EL (cell line): Measurements from ENCODE around the gene RAD18.

Experiments used
- DNase-seq: peaks from one replicate; pipeline ENCODE4 v3.0.0-alpha.2; 2016

The RAD18 gene

DNA sequence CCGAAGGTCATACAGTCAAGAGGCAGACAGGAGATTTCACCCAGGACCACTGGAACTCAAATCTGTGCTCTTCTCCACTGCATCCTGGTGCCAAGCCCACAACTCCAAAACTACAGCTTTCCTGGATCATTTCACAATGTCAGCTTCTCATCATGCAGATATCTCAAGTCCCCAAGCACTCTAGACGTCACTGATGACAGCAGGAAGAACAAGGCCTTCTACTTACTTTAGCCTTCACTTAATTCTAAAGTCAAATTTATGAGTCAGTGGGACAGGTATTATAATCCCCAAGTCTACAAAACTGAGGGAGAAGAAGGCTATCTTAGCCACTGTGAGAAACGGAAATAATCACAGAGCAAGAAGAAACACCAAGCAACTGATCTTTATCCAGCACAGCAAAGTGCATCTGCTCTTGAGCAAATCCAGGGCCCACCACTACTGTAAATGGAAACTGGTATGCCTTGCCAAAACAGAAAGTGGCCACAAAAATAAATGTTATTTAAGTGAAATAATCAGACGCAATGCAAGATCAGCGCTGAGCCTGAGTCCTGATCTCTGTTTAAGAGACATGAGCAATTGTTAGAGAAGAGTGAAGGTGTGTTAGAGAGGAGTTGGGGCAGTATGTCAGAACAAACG is 928 bp downstream of the RAD18 start:
- peak; percentile 31 for DNase-seq

GRCh38 chr3:8959668-8960067 is 3.6 kb downstream of the RAD18 start:
- DNase-seq = no peak

GRCh38 chr3:8954938-8955763 is 8.1 kb downstream of the RAD18 start:
- DNase-seq = peak; percentile 79

DNA sequence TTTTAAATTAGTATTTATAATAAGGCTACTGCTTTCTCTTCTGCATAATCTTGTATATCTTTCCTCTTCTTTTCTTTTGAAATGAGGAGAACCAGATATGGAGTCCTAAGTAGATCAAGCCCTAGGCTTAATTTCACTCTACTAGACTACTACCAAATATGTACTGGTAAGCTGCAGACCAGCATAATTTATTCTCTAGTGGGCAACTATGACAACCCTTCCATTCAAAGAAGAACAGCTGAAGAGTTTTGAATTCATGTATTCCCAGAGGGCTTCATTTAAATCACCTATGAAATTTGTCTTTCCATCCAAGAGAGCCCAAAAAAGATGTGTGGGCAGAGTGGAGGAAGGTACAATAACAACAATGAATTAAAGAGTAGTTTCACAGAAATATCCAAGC is 10.0 kb downstream of the RAD18 start:
- DNase-seq = no peak

- DNase-seq = peak; percentile 19
Observed at GRCh38 chr3:8952130-8952529, 11.1 kb downstream of the RAD18 start.

GRCh38 chr3:8945890-8946600 is 17.2 kb downstream of the RAD18 start:
- no peak for DNase-seq

DNA sequence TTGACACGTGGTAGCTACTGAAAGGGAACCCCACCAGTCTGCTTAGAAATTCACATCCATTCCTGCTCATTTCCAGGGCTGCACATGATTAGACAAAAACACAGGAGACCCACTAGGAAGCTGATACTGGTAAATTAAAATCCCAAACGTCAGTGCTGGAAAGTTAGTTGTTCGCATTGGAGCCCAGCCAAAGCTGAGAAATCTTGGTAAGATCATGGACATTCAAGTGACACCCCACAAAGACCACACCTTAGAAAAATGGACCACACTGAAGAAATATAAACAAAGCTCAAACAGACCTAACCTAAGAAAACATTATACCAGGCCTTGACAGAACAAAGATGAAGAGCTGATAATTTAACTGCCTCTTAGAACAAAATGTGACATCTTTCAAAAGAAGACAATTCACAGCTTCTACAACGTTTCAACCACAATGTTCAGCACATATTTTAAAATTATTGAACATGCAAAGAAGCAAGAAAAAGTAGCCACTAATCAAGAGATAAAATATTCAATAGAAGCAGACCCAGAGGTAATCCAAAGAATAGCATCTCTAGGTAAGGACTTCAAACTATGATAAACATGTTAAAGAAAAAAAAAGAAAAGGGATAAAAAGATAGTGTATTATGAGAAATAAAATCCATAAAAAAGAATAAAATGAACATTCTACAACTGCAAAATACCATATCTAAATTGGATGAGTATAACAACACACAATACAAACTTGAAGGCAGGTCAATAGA is 20.4 kb downstream of the RAD18 start:
- no peak for DNase-seq

- DNase-seq = no peak
Observed at GRCh38 chr3:8942115-8942514, 21.2 kb downstream of the RAD18 start.

DNA sequence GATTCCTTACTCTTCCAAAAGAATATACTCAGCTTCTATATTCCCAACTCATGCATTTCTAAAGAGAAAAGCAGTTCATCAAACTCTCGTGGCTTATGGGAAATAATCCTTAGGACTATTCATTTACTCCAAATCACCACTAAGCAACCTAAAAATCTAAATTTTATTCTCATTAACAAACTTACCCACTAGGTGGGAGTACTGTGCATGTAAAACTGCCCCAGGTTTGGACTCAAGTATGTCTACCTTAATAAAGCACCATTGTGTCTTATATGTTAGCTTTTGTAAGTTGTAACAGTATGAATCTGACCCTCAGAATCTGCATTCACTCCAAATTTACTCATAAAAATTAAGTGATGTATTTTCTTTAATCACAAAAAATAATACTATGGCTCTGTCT is 25.3 kb downstream of the RAD18 start:
- DNase-seq = peak; percentile 61

DNA sequence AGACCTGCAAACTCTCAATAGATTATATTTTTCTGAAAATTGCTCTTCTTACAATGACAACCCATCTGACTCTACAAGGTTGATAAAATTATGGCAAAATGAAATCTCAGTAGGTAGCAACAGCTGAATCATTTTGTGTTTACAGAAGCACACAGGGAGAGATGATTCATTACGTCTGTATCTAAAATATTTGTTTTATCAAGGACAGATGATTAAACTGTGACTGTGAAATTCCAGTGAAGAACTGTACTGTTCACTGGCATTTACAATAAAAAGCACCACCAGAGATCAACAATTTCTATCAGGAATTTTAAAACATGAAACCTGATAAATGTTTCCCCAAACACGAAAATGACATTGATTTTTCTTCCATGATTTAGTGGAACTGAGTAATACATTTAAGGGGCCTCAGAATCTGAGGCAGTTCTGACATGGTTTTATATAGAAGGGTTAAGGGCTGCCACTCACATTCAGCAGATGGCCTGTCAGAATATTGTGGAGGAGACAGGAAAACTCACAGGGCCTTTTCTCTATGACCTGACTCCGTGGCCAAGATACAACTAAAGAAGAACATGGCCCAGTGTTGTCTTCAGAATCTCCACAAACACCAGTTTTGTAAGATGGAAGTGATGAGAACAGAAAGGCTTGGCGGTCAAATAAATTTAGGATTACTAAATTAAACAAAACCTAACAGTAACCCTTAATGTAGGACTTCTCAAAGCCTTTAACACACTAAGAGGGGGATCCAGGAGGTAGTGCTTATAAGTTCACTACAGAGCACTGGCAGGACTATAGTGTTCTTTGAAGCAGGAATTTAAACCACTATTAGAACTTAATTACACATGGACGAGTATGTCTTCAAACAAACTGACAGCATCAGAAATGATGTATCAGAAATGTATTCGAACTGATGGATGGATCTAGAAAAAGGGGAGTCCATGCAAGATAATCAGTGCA is 25.9 kb downstream of the RAD18 start:
- DNase-seq = peak; percentile 88

DNA sequence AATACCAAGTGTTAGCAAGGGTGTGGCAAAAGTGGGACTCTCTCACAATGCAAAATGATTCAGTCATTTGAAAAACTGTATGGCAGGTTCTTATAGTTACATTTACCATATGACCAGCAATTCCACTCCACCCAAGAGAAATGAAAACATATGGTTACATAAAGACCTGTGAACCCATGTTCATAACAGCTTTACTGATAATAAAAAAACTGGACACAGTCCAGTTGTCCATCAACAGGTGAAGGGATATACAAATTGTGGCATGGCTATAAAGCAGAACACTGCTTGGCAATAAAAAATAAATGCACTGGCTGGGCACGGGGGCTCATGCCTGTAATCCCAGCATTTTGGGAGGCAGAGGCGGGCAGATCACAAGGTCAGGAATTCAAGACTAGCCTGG is 30.8 kb downstream of the RAD18 start:
- DNase-seq = no peak

GRCh38 chr3:8931342-8931741 is 31.9 kb downstream of the RAD18 start:
- peak; percentile 8 for DNase-seq

DNA sequence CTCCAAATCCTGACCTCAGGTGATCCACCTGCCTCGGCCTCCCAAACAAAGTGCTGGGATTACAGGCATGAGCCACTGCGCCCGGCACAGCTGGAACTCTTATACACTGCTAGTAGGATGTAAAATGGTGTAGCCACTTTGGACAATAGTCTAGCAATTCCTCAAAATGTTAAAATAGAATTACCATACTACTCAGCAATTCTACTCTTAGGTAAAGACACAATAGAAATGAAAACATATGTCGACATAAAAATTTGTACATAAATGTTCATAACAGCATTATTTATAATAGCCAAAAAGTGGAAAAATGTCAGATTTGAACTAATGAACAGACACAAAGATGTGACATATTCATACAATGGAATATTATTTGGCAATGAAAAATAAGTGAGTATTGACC is 33.4 kb downstream of the RAD18 start:
- no peak for DNase-seq

- DNase-seq = no peak
Observed at GRCh38 chr3:8914491-8914890, 48.8 kb downstream of the RAD18 start.

- no peak for DNase-seq
Observed at GRCh38 chr3:8911781-8912180, 51.5 kb downstream of the RAD18 start.

DNA sequence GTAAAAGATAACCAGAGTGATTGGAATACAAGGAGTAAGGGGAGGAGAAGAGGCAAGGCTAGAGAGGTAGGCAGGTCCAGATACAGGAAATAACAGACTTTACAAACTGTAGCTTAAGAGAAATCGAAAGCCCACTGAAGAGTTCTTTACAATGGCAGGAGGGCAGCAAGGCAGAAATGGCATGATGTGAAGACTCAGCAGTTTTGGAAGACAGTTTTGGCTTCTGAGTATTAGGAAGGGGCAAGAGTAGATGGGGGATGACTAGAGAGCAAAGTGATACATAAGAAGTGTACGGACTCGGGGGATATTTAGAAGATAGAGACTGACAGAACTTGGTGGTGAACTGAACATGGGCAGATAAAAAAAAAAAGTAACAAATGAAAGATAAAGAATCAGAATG is 54.1 kb downstream of the RAD18 start:
- no peak for DNase-seq

GRCh38 chr3:8903191-8903590 is 60.1 kb downstream of the RAD18 start:
- peak; percentile 46 for DNase-seq

DNA sequence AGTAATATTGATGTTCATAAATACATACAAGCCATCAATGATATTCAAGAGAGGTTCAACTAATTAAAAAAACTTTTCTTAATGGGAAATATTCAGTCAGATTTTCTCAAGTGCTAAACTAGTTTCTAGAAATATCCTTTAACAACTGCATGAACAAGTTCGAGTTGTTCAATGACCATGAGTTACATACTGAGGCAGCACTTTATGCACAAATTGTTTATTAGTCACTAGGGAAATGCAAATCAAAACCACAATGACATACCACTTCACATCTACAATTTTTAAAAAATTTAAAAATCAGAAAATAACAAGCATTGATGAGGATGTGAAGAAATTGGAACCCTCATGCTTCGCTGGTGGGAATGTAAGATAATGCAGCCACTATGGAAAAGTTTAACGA is 62.4 kb downstream of the RAD18 start:
- DNase-seq = no peak

DNA sequence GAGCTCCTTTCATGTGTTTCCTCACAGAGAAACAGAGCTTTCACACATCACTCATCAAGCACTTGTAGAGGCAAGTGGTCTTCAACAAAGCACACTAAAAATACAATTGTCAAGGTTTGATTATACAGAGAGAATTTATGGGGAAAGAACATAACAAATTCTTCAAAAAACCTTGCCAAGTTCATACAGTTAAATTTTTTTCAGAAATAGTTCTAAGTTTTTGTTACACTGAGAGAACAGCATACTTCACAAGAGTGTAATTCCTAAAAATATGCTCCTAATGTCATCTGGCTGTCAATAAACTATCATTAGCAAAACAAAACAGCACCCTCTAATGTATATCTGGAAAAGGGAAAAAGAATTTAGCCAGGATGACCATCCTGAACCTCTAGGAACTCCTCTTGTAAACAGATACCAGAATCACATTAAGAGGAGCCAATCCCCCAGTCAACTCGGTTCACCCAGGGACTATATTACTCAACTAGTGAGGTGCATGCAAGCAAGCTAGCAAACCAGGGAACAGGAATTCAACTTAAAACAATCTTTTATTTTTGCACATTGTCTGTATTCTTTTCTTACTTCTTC is 63.3 kb downstream of the RAD18 start:
- peak; percentile 46 for DNase-seq

DNA sequence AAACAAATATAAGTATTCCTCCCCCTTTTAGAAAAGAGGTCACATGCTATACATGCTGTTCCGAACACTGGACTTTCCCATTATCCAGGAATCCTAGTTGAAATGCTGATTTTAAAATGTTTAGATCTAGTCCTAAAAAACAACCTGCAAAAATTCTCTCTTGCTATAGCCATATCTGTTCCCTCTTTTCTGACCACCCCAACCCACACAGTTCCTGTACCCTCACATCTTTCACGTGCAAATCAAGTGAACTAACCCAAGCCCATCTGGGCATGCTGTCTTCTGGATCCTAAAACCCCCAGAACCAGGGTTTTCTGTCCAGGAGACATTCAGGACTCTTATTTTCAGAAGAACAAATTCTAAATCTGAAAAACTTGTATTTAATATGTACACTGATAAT is 67.4 kb downstream of the RAD18 start:
- DNase-seq = no peak

DNA sequence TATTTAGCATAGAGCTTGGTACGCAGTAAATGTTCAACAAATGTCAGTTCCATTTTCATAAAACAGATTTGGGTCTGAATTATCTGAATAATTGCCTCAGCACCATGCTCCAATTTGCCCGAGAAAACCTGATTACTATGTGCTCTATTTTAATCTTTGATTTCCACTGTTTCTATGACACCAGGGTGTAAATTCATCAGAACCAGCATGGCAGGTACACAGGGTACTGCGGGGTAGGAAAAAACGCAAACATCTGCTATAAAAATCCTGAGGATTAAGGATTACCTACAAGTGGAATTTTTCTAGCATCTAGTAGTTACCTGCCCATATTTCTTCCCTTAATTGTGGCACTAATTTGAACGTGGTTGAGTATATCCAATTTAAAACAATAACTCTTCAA is 70.3 kb downstream of the RAD18 start:
- no peak for DNase-seq

DNA sequence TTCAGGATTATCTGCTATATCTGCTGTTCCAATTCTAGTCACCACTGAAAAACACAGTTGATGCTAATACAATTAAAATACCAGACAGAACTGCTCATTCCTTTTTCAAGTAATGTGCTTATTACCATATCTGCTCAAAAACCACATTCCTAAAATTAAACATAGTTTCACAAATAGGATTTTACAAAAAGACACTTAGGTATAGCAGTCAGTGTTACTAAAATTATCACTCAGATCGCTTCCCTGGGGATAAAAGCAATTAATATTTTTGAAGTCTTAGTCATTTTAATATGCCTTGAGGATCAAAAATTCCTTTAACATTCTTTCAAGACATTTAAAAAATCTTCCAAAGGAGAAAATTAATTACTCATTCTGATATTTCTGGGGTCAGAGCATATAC is 71.5 kb downstream of the RAD18 start:
- peak; percentile 82 for DNase-seq
